ENCODE data around the gene PTPN4. TPM values are rescaled to one million over a fixed set of nuclear protein-coding genes. Genes with fewer than 3 reads are reported as not detected.

The PTPN4 gene
- total RNA-seq, 1 donor from 2014 or later: 35.9 TPM

GRCh38 chr2:119721462-119721861, 38.3 kb upstream of the PTPN4 start:
- H3K4me3 ChIP-seq: no peak overlapping the region
- H3K9me3 ChIP-seq: no peaks in the 10 kb centered on the region
- H3K36me3 ChIP-seq: no peaks in the 10 kb centered on the region
- H3K27me3 ChIP-seq: no peaks in the 10 kb centered on the region
- DNase-seq (ENCODE audit: low spot score in 2 of 2): no peak
- no peaks in the 10 kb centered on the region for H3K4me1 ChIP-seq
- no peak for TF ChIP-seq CTCF (IDR thresholded peaks at IDR 0.05)
- intact Hi-C loops (cut with DNase I): no loop called here
- no peak overlapping the region for H3K27ac ChIP-seq

- intact Hi-C loops (cut with DNase I): no loop called here
- H3K9me3 ChIP-seq: no peaks in the 10 kb centered on the region
- no peak overlapping the region for H3K4me3 ChIP-seq
- no peaks in the 10 kb centered on the region for H3K36me3 ChIP-seq
- H3K27ac ChIP-seq: no peak overlapping the region
- H3K27me3 ChIP-seq: no peaks in the 10 kb centered on the region
- no peaks in the 10 kb centered on the region for H3K4me1 ChIP-seq
- no peak for TF ChIP-seq CTCF (IDR thresholded peaks at IDR 0.05)
- no peak for DNase-seq (ENCODE audit: low spot score in 2 of 2)
Measured at GRCh38 chr2:119721904-119722303, 37.8 kb upstream of the PTPN4 start.

GRCh38 chr2:119723186-119723585, 36.5 kb upstream of the PTPN4 start:
- H3K27ac ChIP-seq: no peak overlapping the region
- no peak overlapping the region for H3K4me3 ChIP-seq
- TF ChIP-seq CTCF (IDR thresholded peaks at IDR 0.05): no peak
- intact Hi-C loops (cut with DNase I): no loop called here
- H3K27me3 ChIP-seq: no peaks in the 10 kb centered on the region
- no peaks in the 10 kb centered on the region for H3K9me3 ChIP-seq
- H3K4me1 ChIP-seq: no peaks in the 10 kb centered on the region
- no peak for DNase-seq (ENCODE audit: low spot score in 2 of 2)
- no peaks in the 10 kb centered on the region for H3K36me3 ChIP-seq

- intact Hi-C loops (cut with DNase I): no loop called here
- Histone ChIP-seq H3K4me1 (no peaks in the 10 kb centered on the region), H3K36me3 (no peaks in the 10 kb centered on the region), H3K27ac (no peak overlapping the region), H3K27me3 (no peaks in the 10 kb centered on the region), H3K9me3 (no peaks in the 10 kb centered on the region), H3K4me3 (no peak overlapping the region)
- TF ChIP-seq CTCF (IDR thresholded peaks at IDR 0.05): no peak
- DNase-seq (ENCODE audit: low spot score in 2 of 2): peak in 1 of 2 donors; percentile 38
Measured at GRCh38 chr2:119723784-119724467, 35.8 kb upstream of the PTPN4 start.

GRCh38 chr2:119724656-119725485, 34.9 kb upstream of the PTPN4 start:
- Histone ChIP-seq H3K27ac (no peak overlapping the region), H3K27me3 (no peaks in the 10 kb centered on the region), H3K36me3 (no peaks in the 10 kb centered on the region), H3K4me1 (no peaks in the 10 kb centered on the region), H3K4me3 (no peak overlapping the region), H3K9me3 (no peaks in the 10 kb centered on the region)
- peak in 1 of 2 donors; percentile 51 for DNase-seq (ENCODE audit: low spot score in 2 of 2)
- no peak for TF ChIP-seq CTCF (IDR thresholded peaks at IDR 0.05)
- intact Hi-C loops (cut with DNase I): no loop called here

Measured in ascending aorta (tissue), 2 donors.